Activated CD8-positive, alpha-beta memory T cell treated with anti-CD3 and anti-CD28 coated beads, Interleukin-2, amount 50 U/mL, for 4 hours (primary cell): ENCODE results near the gene CCR6.
A peak's percentile ranks its signal among the peaks of the same experiment; 100 is the strongest.

ENCODE experiments used
- DNase-seq: peaks from one replicate; pipeline ENCODE4 v3.0.0-alpha.2; 2020

CCR6 gene

DNA sequence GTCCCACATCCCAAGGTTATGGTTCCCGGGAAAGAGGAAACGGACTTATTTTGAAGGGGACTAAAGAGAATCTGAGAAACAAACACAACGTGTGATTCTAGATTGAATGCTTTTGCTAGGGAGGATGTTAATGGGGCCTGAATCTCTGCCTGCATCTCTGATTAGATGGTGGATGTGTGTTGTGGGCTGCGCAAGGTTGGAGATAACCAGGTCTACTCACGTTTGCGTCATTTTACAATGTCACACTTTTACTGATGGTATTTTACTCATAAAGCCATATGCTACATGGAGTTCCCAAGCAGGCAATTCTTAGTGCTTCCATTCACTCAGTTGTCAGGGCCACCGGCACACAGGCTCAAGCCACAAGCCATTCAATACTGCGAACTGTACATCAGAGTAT lies 23.2 kb upstream of the CCR6 start:
- no peak for DNase-seq

DNA sequence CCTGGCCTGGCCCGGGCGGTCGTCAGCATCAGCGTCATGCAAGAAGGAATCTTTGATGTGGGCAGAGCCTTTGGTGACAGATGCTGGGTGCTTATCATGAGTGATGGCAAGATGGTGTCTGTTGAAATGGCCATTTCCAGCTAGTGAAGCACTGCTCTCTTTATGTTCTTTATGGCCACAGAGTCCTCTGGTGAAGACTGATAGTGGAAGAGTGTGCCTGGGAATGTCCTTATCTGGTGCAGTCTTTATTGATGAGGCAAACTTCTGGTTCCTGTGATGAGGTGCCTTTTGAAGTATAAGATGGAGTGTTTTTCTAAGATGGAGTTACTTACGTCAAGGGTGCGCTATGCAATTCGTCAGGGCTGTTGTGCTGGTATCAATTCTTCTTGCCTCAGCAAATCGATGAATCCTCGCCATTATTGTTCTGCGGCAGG lies 22.6 kb upstream of the CCR6 start:
- DNase-seq = no peak

DNA sequence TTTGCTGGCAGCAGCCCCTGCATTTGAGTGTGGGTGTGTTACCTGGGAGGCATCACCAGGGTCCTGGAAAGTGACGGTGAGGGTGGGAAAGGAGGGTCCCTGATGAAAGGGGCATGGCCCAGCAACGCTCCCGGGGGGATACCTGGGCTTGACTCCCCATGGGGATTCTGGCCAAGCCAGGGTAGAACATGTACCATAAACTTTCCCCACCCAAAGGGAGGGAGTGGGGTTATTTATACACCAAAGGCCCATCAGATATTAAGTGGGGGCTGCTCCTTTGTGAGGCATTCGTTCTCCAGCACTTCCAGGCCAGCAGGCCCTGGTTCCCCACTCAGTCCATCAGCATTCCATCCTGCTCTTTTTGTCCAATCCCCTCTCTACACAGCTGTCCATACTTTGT lies 20.6 kb upstream of the CCR6 start:
- no peak for DNase-seq

DNA sequence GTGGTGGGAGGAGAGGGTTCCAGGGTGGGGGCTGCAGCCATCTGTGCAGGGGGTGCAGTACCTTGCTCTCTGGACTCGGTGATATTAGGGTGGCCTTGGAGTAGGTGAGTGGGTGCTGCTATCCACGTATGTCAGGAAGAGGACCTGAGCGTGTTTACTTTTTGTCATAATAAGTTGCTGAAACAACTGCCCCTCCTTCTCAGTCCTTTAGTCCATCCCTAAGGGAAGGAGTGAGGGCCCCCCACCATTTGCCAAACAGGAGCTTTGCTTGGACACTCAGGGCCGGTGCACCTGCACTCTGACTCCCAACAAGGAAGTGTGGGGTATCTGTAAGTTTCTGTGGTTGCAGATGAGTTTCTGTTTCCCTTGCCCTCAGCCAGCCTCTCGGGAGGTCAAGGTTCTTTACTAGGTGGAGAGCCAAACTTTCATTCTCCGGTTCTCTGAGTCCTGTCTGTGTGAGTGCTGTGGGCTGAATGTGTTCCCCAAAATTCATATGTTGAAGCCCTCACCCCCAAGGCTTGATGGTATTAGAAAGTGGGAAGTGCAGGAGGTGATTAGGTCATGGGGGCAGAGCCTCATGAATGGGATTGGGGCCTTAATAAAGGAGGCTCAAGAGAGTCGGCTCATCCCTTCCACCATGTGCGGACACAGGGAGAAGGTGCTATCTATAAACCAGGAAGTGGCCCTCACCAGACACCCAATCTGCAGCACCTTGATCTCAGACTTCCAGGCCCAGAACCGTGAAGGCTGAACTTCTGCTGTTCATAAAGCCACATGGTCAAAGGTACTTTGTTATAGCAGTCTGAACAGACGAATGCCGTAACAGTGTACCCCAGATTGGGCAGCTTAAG lies 19.6 kb upstream of the CCR6 start:
- DNase-seq = no peak

- DNase-seq = no peak
Observed at GRCh38 chr6:167104388-167104787, 18.5 kb upstream of the CCR6 start.

- DNase-seq = no peak
Observed at GRCh38 chr6:167105060-167105459, 17.8 kb upstream of the CCR6 start.

DNA sequence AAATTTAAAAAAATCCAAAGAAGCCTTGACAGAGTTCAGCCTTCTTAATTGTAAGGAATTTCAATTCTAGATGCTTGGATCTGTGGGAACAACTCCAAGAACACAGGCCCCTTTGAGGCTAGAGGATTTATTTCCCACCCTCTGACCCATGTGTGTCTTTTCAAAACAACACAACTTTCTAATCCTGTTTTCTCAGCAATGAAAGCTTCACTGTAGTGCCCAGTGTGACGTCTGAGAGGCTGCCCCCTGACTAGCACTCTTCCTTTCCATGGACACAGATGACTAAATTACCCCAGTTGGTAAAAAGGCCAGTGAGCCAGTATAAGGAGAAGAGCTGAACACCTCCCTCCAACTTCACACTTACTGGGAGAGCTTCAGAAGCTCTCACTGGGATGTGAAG lies 16.5 kb upstream of the CCR6 start:
- DNase-seq = no peak

DNA sequence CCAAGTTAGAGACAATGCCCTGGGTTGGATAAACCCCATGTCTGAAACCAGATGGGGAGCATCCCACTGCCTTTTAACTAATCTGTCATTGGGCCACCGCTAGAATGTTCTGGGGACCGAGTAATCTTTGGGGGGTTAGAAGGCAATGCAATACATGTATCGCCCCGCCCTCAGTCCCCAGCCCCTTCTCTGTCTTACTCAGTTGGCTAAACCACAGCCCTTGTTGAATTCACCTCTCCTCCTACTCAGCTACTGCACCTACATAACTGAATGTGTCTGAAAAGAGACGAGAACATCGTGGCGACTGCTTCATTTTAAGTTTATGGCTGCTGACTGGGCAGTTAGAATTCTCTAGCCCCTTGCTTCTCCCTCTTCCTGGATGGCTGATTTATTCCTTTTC lies 15.1 kb upstream of the CCR6 start:
- no peak for DNase-seq

DNA sequence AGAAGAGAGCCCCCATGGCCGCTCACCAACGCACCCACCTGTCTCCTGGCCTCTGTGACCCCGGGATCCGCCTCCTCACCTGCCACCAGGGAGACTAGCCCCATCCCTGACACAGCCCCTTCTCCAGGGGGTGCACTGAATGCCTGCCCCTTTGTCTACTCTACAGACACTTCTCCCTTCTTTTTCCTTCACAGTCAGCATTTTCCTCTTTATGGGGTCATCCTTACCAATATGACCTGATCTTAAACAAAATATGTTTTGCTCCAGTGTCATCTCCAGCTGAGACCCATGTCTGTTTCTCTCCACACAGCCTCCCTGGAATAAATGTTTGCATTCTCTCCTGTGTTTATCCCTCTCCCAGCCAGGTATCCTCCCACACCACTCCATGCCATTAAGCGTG lies 14.6 kb upstream of the CCR6 start:
- no peak for DNase-seq

- no peak for DNase-seq
Observed at GRCh38 chr6:167109651-167110050, 13.2 kb upstream of the CCR6 start.

- DNase-seq = no peak
Observed at GRCh38 chr6:167111597-167111996, 11.3 kb upstream of the CCR6 start.

DNA sequence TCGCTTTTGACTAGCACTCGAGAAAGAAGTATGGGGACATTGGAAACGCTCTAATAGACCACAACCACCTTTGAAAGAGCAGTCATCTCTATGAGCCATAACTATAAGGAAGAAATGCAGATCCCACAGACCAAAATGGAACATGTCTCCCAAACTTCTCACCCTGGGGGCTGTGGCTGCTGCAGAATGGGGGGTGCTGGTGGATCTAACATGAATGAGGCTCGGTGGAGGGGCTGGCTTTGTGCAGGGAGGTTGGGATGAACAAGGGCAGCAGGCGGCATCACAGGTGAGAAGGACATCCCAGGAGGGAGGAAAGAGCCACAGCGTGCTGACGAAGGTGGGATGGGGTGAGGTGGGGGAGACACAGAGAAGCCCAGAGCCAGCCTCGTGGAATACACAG lies 10.5 kb upstream of the CCR6 start:
- DNase-seq = no peak

GRCh38 chr6:167113047-167113754 lies 9.7 kb upstream of the CCR6 start:
- no peak for DNase-seq

DNA sequence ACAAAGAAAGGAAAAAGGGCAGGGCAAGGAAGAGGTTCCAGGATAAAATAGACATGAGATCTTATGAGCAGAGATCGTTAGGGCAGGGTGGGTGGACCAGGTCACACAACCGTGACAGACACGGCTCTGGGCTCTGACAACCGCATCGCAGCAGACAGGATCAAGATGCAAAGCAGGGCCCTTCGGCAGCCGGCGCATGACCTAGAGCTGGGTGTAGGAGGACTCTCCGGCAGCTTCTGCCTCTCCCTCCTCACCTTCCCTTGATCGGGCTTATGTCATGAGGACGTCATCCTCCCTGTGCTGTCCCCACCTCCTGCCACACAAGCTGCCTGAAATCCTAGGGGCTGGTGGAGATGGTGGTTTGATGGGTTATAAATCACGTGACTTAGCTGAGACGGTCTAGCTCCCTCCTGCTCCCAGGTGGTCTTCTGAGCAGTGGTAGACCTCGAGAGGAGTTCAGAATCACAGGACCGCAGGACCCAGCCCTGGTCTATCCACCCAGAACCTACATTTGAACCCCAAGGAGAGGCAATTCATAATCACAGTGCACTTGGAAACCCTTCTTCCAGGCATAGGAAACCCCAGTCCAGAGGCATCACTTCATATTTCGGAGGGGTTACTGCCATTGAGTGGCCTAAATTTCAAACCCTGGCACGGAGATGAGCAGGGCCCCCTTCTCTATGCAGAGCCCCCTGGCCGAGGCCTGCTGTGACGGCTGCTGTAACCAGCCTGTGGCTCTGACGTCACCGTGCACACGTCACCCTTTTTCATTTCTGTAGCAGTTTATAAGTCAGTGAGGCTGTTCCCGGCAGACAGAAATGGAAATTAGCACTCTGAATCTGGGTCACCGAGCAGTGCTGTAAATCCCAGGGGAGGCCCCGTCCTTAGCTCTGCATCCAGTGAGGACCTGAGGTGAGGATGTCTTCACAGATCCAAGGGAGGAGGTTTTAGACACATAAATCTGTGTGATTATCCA lies 8.7 kb upstream of the CCR6 start:
- peak; percentile 39 for DNase-seq

DNA sequence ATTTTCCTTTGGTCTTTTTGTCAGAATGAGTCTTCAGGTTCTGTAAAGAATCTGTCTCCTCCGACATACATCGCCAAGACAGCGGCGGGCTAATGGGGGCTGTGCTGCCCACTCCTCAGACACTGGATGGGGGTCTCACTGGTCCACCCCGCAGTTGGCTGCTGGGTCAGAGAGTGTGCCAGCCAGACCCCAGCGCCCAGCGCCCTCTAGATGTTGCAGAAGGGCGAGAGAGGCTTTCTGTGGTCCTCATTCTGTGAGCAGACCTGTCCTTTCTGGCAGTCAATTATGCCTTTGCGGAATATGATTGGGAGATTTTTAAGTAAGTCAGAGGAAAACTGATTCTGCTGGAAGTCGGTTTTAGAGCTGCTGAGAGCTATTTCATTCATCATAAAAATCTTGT lies 7.8 kb upstream of the CCR6 start:
- DNase-seq = no peak

DNA sequence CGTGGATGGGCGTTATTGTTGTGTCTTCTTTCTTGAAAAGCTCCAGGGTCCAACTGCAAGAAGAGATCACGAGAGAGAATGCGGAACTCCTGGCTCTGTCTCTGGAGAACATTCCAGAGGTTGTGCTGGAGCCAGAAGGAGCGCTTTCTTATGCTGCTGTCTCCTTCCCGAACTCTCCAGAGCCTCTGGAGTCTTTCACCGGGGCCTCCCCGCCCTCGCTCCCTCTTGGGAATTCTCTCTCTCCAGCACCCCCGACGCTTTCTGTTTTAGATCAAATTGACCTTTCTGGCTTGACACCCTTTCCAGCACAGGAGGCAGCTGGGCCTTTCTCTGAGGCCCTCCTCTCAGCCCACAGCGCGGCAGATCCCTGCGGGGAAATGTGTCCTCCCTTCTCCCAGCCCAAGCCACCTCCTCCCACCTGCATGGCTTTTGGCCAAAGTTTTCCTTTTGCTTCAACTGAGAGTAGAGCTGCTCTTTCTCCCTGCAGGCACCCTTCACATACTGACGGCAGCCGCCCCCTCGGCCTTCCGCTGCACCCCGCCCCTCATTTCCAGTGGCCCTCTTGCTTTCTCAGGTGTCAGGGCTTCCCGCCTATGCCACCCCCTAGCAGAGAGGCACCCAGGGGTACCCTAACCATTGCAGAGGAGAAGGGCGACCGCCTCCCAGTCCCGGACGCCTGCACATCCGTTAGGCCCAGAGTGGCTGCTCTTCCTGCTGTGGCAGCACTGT lies 6.6 kb upstream of the CCR6 start:
- no peak for DNase-seq

DNA sequence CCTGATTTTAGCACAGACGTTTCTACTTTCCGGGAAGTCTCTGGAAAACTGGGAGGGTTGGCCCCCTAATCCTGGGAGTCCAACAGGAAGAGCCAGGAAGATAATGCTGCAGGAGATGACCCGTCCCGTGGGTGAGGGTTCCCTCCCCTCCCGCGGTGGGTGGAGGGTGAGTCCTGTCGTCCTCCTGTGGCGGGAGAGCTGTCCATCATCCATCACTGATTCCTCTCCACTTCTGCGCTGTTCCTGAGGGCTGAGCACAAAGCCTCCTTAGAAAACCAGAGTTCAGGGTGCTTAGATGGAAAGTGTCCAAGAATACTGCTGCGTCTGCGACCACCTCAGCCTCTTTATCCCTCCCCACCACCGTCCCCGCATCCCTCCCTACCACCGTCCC lies 6.1 kb upstream of the CCR6 start:
- no peak for DNase-seq

DNA sequence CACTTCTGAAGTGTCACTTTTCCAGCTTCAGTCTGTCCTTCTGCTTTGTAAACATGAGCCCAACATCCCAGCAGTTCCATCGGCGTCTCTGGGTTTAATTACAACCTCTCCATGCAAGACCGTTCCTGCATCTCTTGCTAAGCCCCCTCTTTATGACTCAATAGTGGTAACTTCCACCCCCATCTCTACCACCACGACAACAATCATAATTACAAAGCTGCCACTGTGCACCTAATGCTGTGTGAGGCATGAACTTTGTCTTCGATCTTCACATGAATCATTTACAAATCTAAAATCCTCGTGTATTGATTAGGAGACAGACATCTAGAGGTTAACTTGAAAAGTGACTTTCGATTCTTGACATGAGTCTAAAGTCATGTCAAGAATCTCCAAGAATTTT lies 4.9 kb upstream of the CCR6 start:
- no peak for DNase-seq

DNA sequence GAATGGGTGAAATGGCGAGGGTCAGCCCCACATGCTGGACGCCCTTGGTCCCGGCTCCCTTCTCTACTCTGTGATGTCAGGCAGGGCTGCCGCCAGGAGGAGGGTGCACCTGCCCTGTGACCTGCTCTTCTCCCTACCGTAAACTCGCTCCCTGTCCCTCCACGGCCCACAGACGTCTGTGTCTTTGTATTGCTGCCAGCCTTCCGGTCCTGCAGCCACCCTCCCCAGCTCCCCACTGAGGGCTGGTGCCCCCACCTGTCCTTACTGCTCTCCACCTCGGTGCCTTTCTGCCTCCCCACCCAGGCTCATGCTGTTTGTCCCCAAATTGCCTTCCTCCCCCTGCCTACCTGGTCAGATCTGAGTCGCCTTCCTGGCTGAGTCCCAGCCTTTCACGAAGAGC lies 4.1 kb upstream of the CCR6 start:
- DNase-seq = no peak

DNA sequence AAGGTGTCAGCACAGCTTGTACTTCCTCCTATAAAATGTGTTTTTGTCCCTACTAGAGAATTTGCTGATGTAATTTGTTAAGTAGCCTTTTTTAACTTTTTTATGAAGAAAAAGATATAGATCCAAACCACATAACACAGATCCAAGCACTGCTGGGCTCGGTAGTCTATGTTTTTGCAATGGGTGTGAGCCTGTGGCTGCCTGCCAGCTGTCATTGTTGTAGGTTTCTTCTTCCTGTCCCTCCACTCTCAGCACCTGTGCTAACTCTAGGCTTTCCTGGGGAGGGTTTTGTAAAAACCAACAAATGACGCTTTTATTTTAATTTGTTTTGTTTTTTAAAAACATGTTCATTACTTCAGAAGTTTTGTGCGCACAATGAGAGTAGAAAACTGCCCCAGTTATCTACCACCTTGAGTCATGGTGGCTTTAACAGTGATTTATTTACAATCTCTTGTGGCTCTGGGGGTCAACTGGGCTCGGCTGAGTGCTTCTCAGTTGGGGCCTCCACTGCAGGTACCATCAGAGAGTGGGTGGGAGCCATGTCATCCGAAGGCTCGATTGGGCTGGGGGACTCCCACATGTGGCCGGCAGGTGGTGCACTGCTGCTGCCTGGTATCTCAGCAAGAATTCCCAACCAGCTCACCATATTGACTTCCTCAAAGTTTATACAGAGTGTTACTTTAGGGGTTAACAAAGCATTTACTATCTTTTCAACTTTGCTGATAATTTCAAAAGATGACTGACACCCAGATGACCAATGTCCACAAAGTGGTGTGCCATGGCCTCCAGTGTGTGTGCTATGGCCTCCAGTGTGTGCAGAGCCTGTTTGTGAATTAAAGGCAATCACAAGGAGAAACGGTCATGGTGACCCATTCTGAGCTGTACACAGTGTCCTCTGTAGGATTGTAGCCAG lies 3.0 kb upstream of the CCR6 start:
- no peak for DNase-seq

DNA sequence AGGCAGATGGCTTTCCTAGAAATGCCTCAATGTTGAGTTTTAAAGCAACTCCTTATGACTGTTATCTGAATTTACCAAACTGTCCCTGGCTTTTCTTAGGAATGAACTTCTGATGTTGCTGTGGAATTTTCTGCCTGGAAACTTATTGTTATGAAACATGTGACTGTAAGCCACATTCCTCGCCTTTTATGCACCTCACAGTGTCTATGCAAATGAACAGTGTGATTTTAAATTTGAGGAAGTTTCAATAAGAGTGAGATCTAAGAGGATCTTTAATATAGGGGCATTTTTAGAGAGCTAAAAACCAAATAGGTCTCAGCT lies 2.4 kb upstream of the CCR6 start:
- DNase-seq = no peak

GRCh38 chr6:167121335-167121841 lies 1.5 kb upstream of the CCR6 start:
- no peak for DNase-seq
